Right lobe of liver (tissue), 6 donors: ENCODE measurements around the gene RYR3. TPM values are rescaled to one million over a fixed set of nuclear protein-coding genes. Genes with fewer than 3 reads are reported as not detected.

Experiments used
- ATAC-seq, 4 donors: fragments of 200-7000 bp; cut with Tn5 transposase; one replicate each; pipeline ENCODE4 v1.9.1; 2020; ENCODE audit warnings: mild to moderate bottlenecking in 4 of 4, moderate library complexity in 4 of 4
- DNase-seq, 3 donors: peaks; one replicate each; pipeline ENCODE4 v3.0.0-alpha.2; 2020
- H3K27ac ChIP-seq, 3 donors: fragments of 200-600 bp; one replicate each; pipeline ENCODE4 v1.8.0; 2022
- H3K27me3 ChIP-seq, 2 donors: fragments of 200-600 bp; one replicate each; pipeline ENCODE4 v1.8.0; 2022
- H3K36me3 ChIP-seq, 4 donors: fragments of 200-600 bp; sonication (generic) in 1 of 4; one replicate each; pipeline versions ENCODE4 v1.5.1 to v1.8.0; 2017 to 2022; ENCODE audit warnings: control low read depth in 1 of 4
- H3K4me1 ChIP-seq, 4 donors: fragments of 200-600 bp; sonication (generic) in 1 of 4; one replicate each; pipeline versions ENCODE4 v1.5.1 to v1.8.0; 2017 to 2022; ENCODE audit warnings: control low read depth in 1 of 4
- H3K4me3 ChIP-seq, 3 donors: fragments of 200-600 bp; one replicate each; pipeline ENCODE4 v1.8.0; 2022
- H3K9me3 ChIP-seq, 4 donors: fragments of 200-600 bp; sonication (generic) in 1 of 4; one replicate each; pipeline versions ENCODE4 v1.5.1 to v1.8.0; 2017 to 2022; ENCODE audit warnings: control low read depth in 1 of 4
- CTCF ChIP-seq, 4 donors: fragments of 200-600 bp in 3 of 4; fragments of 450-650 bp in 1 of 4; IDR thresholded peaks; one replicate each; pipeline versions ENCODE4 v1.5.1 to v1.8.0; 2016 to 2022; ENCODE audit warnings: antibody characterized with exemption in 4 of 4, mild to moderate bottlenecking in 2 of 4
- POLR2A ChIP-seq: fragments of 450-650 bp; IDR thresholded peaks from one replicate; pipeline ENCODE4 v1.6.1; 2017; ENCODE audit warnings: antibody characterized with exemption, mild to moderate bottlenecking
- WGBS: methylation state at CpG from one replicate; pipeline ENCODE4 v1.1.6; 2018; ENCODE audit warnings: low coverage, low lambda C conversion rate; ENCODE audit not compliant: insufficient coverage; ENCODE audit errors: missing lambda C conversion rate; 5-methylcytosine and 5-hydroxymethylcytosine counted together
- intact Hi-C, 2 donors: fragments of 100-400 bp; cut with DNase I; formaldehyde crosslinking; loops; one replicate each; pipeline versions ENCODE4 v1.11.2 to v1.14.1; 2022
- total RNA-seq, 6 experiments: library from RNA; depleted of rRNA in 2 of 6; stranded (reverse); fragments of >200 nt in 2 of 6; fragmentation: NEBNext Ultra II Directional in 3 of 6; extraction: Animal tissue kit (Norgen Biotek cat#: 25700) in 3 of 6; gene quantifications; one replicate each; pipeline versions ENCODE4 v1.1.0 to v1.2.4, GENCODE V29; 2016 to 2023
- donor health status: DM: no; HTN: yes; CAD: no.
- donor health status: DM: no; HTN: no; CAD: no.
- donor health status: DM: no; HTN: no; CAD: no.
- donor health status: DM: no; HTN: yes; CAD: no.
- donor health status: DM: no; HTN: yes; CAD: no.

Gene RYR3
- total RNA-seq, 6 experiments from 2014 or later, result under 0.01 to 0.31 (median 0.05) TPM; not detected in 3

GRCh38 chr15:33831646-33832045 lies 520.9 kb downstream of the RYR3 start:
- H3K27ac ChIP-seq, result no peak overlapping the region
- no peaks in the 10 kb centered on the region for H3K9me3 ChIP-seq

GRCh38 chr15:33834892-33835743 lies 524.4 kb downstream of the RYR3 start:
- no peak for ATAC-seq
- WGBS, result 28% methylated on average over 8 of the region's 9 CpGs
- intact Hi-C loops, result no loop called here

More at GRCh38 chr15:33831646-33832045, 520.9 kb downstream of the RYR3 start:
- DNase-seq (no peak), ATAC-seq (no peak)
- TF ChIP-seq POLR2A, result no peak
- no peak for TF ChIP-seq CTCF (IDR thresholded peaks at IDR 0.05)
- no peak overlapping the region for H3K4me3 ChIP-seq
- H3K36me3 ChIP-seq, result no peaks in the 10 kb centered on the region
- H3K27me3 ChIP-seq, result no peaks in the 10 kb centered on the region
- no peaks in the 10 kb centered on the region for H3K4me1 ChIP-seq
- WGBS, result 87% methylated on average over 7 of the region's 7 CpGs
- intact Hi-C loops, result no loop called here

GRCh38 chr15:33837294-33837693 lies 526.5 kb downstream of the RYR3 start:
- Histone ChIP-seq H3K27me3 (no peaks in the 10 kb centered on the region), H3K27ac (no peak overlapping the region), H3K4me3 (no peak overlapping the region), H3K36me3 (no peaks in the 10 kb centered on the region), H3K4me1 (no peaks in the 10 kb centered on the region), H3K9me3 (no peaks in the 10 kb centered on the region)
- intact Hi-C loops, result no loop called here
- TF ChIP-seq POLR2A (no peak), CTCF (IDR thresholded peaks at IDR 0.05) (no peak)
- DNase-seq, result no peak
- ATAC-seq, result no peak
- 80% methylated on average over 1 of the region's 1 CpG for WGBS

More at GRCh38 chr15:33834892-33835743, 524.4 kb downstream of the RYR3 start:
- Histone ChIP-seq H3K36me3 (no peaks in the 10 kb centered on the region), H3K4me1 (no peaks in the 10 kb centered on the region), H3K9me3 (no peaks in the 10 kb centered on the region), H3K27ac (no peak overlapping the region), H3K4me3 (no peak overlapping the region), H3K27me3 (no peaks in the 10 kb centered on the region)
- TF ChIP-seq CTCF (IDR thresholded peaks at IDR 0.05), result no peak
- no peak for TF ChIP-seq POLR2A
- no peak for DNase-seq

- Histone ChIP-seq H3K4me3 (no peak overlapping the region), H3K36me3 (no peaks in the 10 kb centered on the region), H3K4me1 (no peaks in the 10 kb centered on the region), H3K27me3 (no peaks in the 10 kb centered on the region), H3K9me3 (no peaks in the 10 kb centered on the region), H3K27ac (no peak overlapping the region)
- TF ChIP-seq POLR2A, result no peak
- TF ChIP-seq CTCF (IDR thresholded peaks at IDR 0.05), result no peak
- 48% methylated on average over 2 of the region's 2 CpGs for WGBS
- ATAC-seq (no peak), DNase-seq (no peak)
- intact Hi-C loops, result no loop called here
Observed at GRCh38 chr15:33839540-33839939, 528.8 kb downstream of the RYR3 start.
